Upper lobe of left lung (tissue), 4 donors: Measurements from ENCODE around the gene AKAP12.

ENCODE experiments used
- POLR2A ChIP-seq, 4 donors: fragments of 450-650 bp; IDR thresholded peaks; one replicate each; pipeline ENCODE4 v1.5.1; 2016 to 2017; ENCODE audit warnings: antibody characterized with exemption in 4 of 4, mild to moderate bottlenecking in 2 of 4
- TF ChIP-seq, protein P1 (sequence below), 6 experiments: fragments of 450-650 bp in 4 of 6; fragments of 200-600 bp in 2 of 6; sonication (generic) in 2 of 6; IDR thresholded peaks; one replicate each; pipeline ENCODE4 v1.5.1; 2016 to 2019; ENCODE audit warnings: antibody characterized with exemption in 6 of 6

DNA sequence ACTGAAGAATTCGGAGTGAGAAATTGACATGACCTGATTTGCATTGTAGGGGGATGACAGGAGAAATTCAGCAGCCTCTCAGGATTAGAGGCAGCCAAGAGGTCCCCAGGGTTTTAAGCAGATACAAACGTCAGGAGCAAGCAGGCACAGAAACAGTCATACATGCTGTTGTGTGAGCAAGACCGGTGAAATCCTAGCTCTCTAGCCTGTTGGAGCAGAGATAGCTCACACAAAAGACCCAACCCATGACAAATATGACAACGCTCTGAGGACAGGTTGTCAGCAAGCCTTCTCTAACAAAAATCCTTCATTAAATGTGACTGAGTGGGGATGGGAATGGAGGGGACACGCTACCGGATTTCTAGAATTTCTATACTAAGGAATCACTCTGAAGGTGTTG is 23.0 kb upstream of the AKAP12 start:
- TF ChIP-seq, protein P1, sequence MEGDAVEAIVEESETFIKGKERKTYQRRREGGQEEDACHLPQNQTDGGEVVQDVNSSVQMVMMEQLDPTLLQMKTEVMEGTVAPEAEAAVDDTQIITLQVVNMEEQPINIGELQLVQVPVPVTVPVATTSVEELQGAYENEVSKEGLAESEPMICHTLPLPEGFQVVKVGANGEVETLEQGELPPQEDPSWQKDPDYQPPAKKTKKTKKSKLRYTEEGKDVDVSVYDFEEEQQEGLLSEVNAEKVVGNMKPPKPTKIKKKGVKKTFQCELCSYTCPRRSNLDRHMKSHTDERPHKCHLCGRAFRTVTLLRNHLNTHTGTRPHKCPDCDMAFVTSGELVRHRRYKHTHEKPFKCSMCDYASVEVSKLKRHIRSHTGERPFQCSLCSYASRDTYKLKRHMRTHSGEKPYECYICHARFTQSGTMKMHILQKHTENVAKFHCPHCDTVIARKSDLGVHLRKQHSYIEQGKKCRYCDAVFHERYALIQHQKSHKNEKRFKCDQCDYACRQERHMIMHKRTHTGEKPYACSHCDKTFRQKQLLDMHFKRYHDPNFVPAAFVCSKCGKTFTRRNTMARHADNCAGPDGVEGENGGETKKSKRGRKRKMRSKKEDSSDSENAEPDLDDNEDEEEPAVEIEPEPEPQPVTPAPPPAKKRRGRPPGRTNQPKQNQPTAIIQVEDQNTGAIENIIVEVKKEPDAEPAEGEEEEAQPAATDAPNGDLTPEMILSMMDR (IDR thresholded peaks at IDR 0.05), result no peak
- TF ChIP-seq POLR2A (IDR thresholded peaks at IDR 0.05), result no peak
